HepG2 (cell line): ENCODE data around the gene RNF4. TPM values are rescaled to one million over a fixed set of nuclear protein-coding genes. Genes with fewer than 3 reads are reported as not detected.

Experiments used
- ATAC-seq: fragments of 200-7000 bp; cut with Tn5 transposase; 3 replicates; pipeline ENCODE4 v1.9.1; 2020; ENCODE audit warnings: mild to moderate bottlenecking, moderate library complexity
- BruUV-seq: library from RNA; stranded (reverse); fragments of 400-500 nt; replicated peaks from 2 replicates; lab custom pipeline; 2021; lab: Mats Ljungman, UMichigan
- CTCF ChIA-PET: fragments of 300-600 bp; formaldehyde crosslinking; extraction: SDS; loops from one replicate; lab custom pipeline; 2021; ENCODE audit warnings: low total read pairs, inconsistent platforms, low intra/inter-chr PET ratio; lab: Yijun Ruan, JAX
- POLR2A ChIA-PET: fragments of 350-600 bp; sonication (Branson Sonifier 250); formaldehyde crosslinking; loops from one replicate; lab custom pipeline; 2020; ENCODE audit warnings: antibody characterized with exemption, inconsistent platforms; lab: Yijun Ruan, JAX
- DNase-seq: peaks from one replicate; pipeline ENCODE4 v3.0.0-alpha.2; 2015; ENCODE audit warnings: low spot score
- FAIRE-seq: peaks from 3 replicates; lab custom pipeline; 2011; peaks lifted over from hg19 to GRCh38; lab: Jason Lieb, UNC
- H2AFZ ChIP-seq: one replicate; pipeline ENCODE4 v1.6.1; 2011; ENCODE audit warnings: low read length, inconsistent platforms
- H3K27ac ChIP-seq: fragments of 300-600 bp; 3 replicates; pipeline ENCODE4 v1.8.0; 2011; ENCODE audit warnings: mixed run types, mild to moderate bottlenecking, mixed read lengths, low read length, inconsistent platforms; ENCODE audit not compliant: insufficient read depth; ENCODE audit errors: extremely low read length
- H3K27me3 ChIP-seq, 2 experiments: fragments of 200-600 bp in 1 of 2; 2 replicates in 1 of 2; 3 replicates in 1 of 2; pipeline versions ENCODE4 v1.6.0 to v1.8.0; 2011; ENCODE audit warnings: low read length in 2 of 2, mild to moderate bottlenecking in 2 of 2, moderate library complexity in 2 of 2, inconsistent platforms in 1 of 2; ENCODE audit not compliant: insufficient read depth in 2 of 2, control insufficient read depth in 1 of 2
- H3K36me3 ChIP-seq, 2 experiments: fragments of 200-600 bp in 1 of 2; replicated peaks in 1 of 2; 2 replicates in 1 of 2; 3 replicates in 1 of 2; pipeline versions ENCODE4 v1.5.1 to v1.8.0; 2011; ENCODE audit warnings: low read length in 2 of 2, inconsistent platforms in 1 of 2; ENCODE audit not compliant: insufficient read depth in 2 of 2, control insufficient read depth in 1 of 2
- H3K4me1 ChIP-seq: 2 replicates; pipeline ENCODE4 v1.5.1; 2012; ENCODE audit warnings: low read length, inconsistent platforms; ENCODE audit not compliant: insufficient read depth
- H3K4me2 ChIP-seq: 2 replicates; pipeline ENCODE4 v1.6.0; 2011; ENCODE audit warnings: low read depth, low read length, inconsistent platforms
- H3K4me3 ChIP-seq, 3 experiments: fragments of 200-600 bp in 1 of 3; sonication (generic), shearing (Covaris generic) in 1 of 3; replicated peaks in 1 of 3; 2 replicates each; pipeline ENCODE4 v1.5.1; 2011 to 2016; ENCODE audit warnings: low read length in 3 of 3, inconsistent platforms in 2 of 3, low read depth in 2 of 3, mild to moderate bottlenecking in 2 of 3, control low read depth in 1 of 3, mixed read lengths in 1 of 3; ENCODE audit not compliant: insufficient read depth in 1 of 3
- H3K79me2 ChIP-seq: one replicate; pipeline ENCODE4 v1.6.1; 2011; ENCODE audit warnings: low read length, inconsistent platforms; ENCODE audit not compliant: insufficient read depth
- H3K9ac ChIP-seq: 2 replicates; pipeline ENCODE4 v1.6.0; 2011; ENCODE audit warnings: mild to moderate bottlenecking, low read depth, low read length, inconsistent platforms; ENCODE audit not compliant: insufficient read depth
- H3K9me3 ChIP-seq: 2 replicates; pipeline ENCODE4 v1.5.1; 2012; ENCODE audit warnings: mild to moderate bottlenecking, low read length
- H4K20me1 ChIP-seq: 2 replicates; pipeline ENCODE4 v1.6.0; 2011; ENCODE audit warnings: inconsistent platforms, mild to moderate bottlenecking, low read length, moderate library complexity; ENCODE audit not compliant: insufficient read depth
- ARID4A ChIP-seq: sonication (generic); formaldehyde crosslinking; IDR thresholded peaks from 2 replicates; pipeline ENCODE4 v1.5.0; 2020; ENCODE audit warnings: mild to moderate bottlenecking, missing genetic modification reagents, borderline replicate concordance
- CHD4 ChIP-seq: fragments of 200-600 bp; sonication (generic); IDR thresholded peaks from 2 replicates; pipeline ENCODE4 v1.7.0; 2017; ENCODE audit warnings: mild to moderate bottlenecking, low read length, borderline replicate concordance
- ELK4 ChIP-seq: sonication (generic); formaldehyde crosslinking; IDR thresholded peaks from 2 replicates; pipeline ENCODE4 v1.9.0; 2021; ENCODE audit warnings: missing genetic modification reagents, borderline replicate concordance
- FOXK1 ChIP-seq: sonication (generic); formaldehyde crosslinking; IDR thresholded peaks from 2 replicates; pipeline ENCODE4 v1.4.0; 2020; ENCODE audit warnings: low read depth, missing genetic modification reagents, borderline replicate concordance
- HNF4G ChIP-seq, 2 experiments: sonication (generic) in 1 of 2; formaldehyde crosslinking in 1 of 2; IDR thresholded peaks; 2 replicates each; pipeline versions ENCODE4 v1.4.0 to v1.6.1; 2011 to 2020; ENCODE audit warnings: borderline replicate concordance in 2 of 2, low read depth in 2 of 2, mild to moderate bottlenecking in 2 of 2, low read length in 1 of 2, missing genetic modification reagents in 1 of 2, moderate library complexity in 1 of 2
- MLLT10 ChIP-seq: sonication (generic); formaldehyde crosslinking; IDR thresholded peaks from 2 replicates; pipeline ENCODE4 v1.4.0; 2020; ENCODE audit warnings: missing genetic modification reagents
- MXD3 ChIP-seq: IDR thresholded peaks from 2 replicates; pipeline ENCODE4 v1.6.1; 2016; ENCODE audit warnings: mild to moderate bottlenecking, missing biosample characterization, missing genetic modification reagents
- PRPF4 ChIP-seq: fragments of 200-400 bp; formaldehyde crosslinking; IDR thresholded peaks from 2 replicates; pipeline ENCODE4 v1.6.1; 2016; ENCODE audit warnings: low read length, low read depth; ENCODE audit not compliant: poor library complexity, severe bottlenecking
- RORA ChIP-seq: sonication (generic); formaldehyde crosslinking; IDR thresholded peaks from 2 replicates; pipeline ENCODE4 v1.5.0; 2020; ENCODE audit warnings: mild to moderate bottlenecking, missing genetic modification reagents, moderate library complexity
- TBL1XR1 ChIP-seq: fragments of 150-350 bp; IDR thresholded peaks from 2 replicates; pipeline ENCODE4 v1.6.1; 2014; ENCODE audit warnings: borderline replicate concordance, low read length; ENCODE audit not compliant: partially characterized antibody
- TBP ChIP-seq: sonication (generic); formaldehyde crosslinking; IDR thresholded peaks from 2 replicates; pipeline ENCODE4 v1.5.0; 2020; ENCODE audit warnings: missing genetic modification reagents
- TBX2 ChIP-seq: sonication (generic); formaldehyde crosslinking; IDR thresholded peaks from 2 replicates; pipeline ENCODE4 v1.5.0; 2020; ENCODE audit warnings: missing genetic modification reagents, mild to moderate bottlenecking, borderline replicate concordance
- TP53 ChIP-seq: sonication (generic); formaldehyde crosslinking; conservative IDR thresholded peaks from 2 replicates; pipeline ENCODE4 v1.4.0; 2020; ENCODE audit warnings: missing genetic modification reagents
- ZNF251 ChIP-seq: sonication (generic); formaldehyde crosslinking; IDR thresholded peaks from 2 replicates; pipeline ENCODE4 v1.9.0; 2021; ENCODE audit warnings: mild to moderate bottlenecking, missing genetic modification reagents
- ZNF570 ChIP-seq: sonication (generic); formaldehyde crosslinking; IDR thresholded peaks from 2 replicates; pipeline ENCODE4 v1.4.0; 2020; ENCODE audit warnings: mild to moderate bottlenecking, missing genetic modification reagents, borderline replicate concordance
- ZNF660 ChIP-seq: sonication (generic); formaldehyde crosslinking; IDR thresholded peaks from 2 replicates; pipeline ENCODE4 v1.5.1; 2020; ENCODE audit warnings: mild to moderate bottlenecking, low read depth, missing genetic modification reagents, borderline replicate concordance
- ZNF678 ChIP-seq: sonication (generic); formaldehyde crosslinking; IDR thresholded peaks from 2 replicates; pipeline ENCODE4 v1.4.0; 2020; ENCODE audit warnings: mild to moderate bottlenecking, missing genetic modification reagents
- WGBS: methylation state at CpG from one replicate; pipeline ENCODE4 v1.1.6; 2017; ENCODE audit warnings: low lambda C conversion rate; 5-methylcytosine and 5-hydroxymethylcytosine counted together
- in situ Hi-C: cut with HindIII; loops from 2 replicates; pipeline ENCODE4 v1.10.0; 2017; ENCODE audit warnings: low pct_unique_long_range_greater_than_20kb; ENCODE audit not compliant: extremely low pct_ligation_motif_present
- intact Hi-C: fragments of 100-400 bp; cut with micrococcal nuclease; formaldehyde crosslinking; loops from one replicate; pipeline ENCODE4 v1.10.0; 2022; ENCODE audit not compliant: unreplicated experiment
- polyA plus RNA-seq, 8 experiments: library from polyadenylated mRNA; depleted of rRNA in 3 of 8; stranded (reverse) in 7 of 8; unstranded in 1 of 8; fragments of >200 nt; fragmentation: Illumina TruSeq in 4 of 8; extraction: Trizol in 4 of 8; gene quantifications; 2 replicates each; pipeline versions ENCODE4 v1.2.1 to v1.2.3, GENCODE V29; 2011 to 2016; ENCODE audit warnings: low read depth in 4 of 8, missing spikeins in 1 of 8, mixed read lengths in 1 of 8; ENCODE audit not compliant: insufficient read depth in 1 of 8
- total RNA-seq, 5 experiments: library from RNA; depleted of rRNA; stranded (reverse); fragments of >200 nt; fragmentation: Illumina TruSeq; extraction: Trizol; gene quantifications; 2 replicates each; pipeline ENCODE4 v1.2.3, GENCODE V29; 2016; ENCODE audit warnings: low read depth in 1 of 5

RNF4 gene
- total and polyA plus RNA-seq, 2 of the 13 experiments (the other 11 are each of a cell fraction or from before 2014, with no cell fraction given): 38.1 to 45.1 TPM

- no peak for TF ChIP-seq MXD3 (CRISPR knock-in tag)
- no peak for TF ChIP-seq FOXK1 (CRISPR knock-in tag)
- no peak for TF ChIP-seq ELK4 (CRISPR knock-in tag)
- no peak for TF ChIP-seq TBP (CRISPR knock-in tag)
- no peak for TF ChIP-seq CHD4
These were observed 18.4 kb upstream of the RNF4 start (continued) for GRCh38 chr4:2450394-2451035.

- H3K36me3 ChIP-seq: no peaks in the 10 kb centered on the region
- H3K4me1 ChIP-seq: peaks cover 12% of the 10 kb centered on the region
- no peaks in the 10 kb centered on the region for H3K9me3 ChIP-seq
- no peak overlapping the region for H2AFZ ChIP-seq
- in situ Hi-C loops (no loop called here), intact Hi-C loops (no loop called here)
- ATAC-seq: no peak; the same call in 2 of the 3 replicates
- no peaks in the 10 kb centered on the region for H3K79me2 ChIP-seq
- no peak for DNase-seq
- no peak overlapping the region for H3K9ac ChIP-seq
- FAIRE-seq: no peak
- no peaks in the 10 kb centered on the region for H4K20me1 ChIP-seq
- CTCF ChIA-PET: no interaction called here
- 27% methylated on average over 4 of the region's 10 CpGs for WGBS
- peaks cover 4 to 37% of the 10 kb centered on the region in 2 experiments; a peak in 4 of 5 replicates for H3K27me3 ChIP-seq
- H3K4me2 ChIP-seq: no peak overlapping the region
- no TSS peak for BruUV-seq
- no peak overlapping the region for H3K4me3 ChIP-seq
- POLR2A ChIA-PET: no interaction called here
- no peak overlapping the region for H3K27ac ChIP-seq
- no peak for TF ChIP-seq MLLT10 (CRISPR knock-in tag)
- TF ChIP-seq ZNF251 (CRISPR knock-in tag): no peak
- TF ChIP-seq ZNF678: no peak
- no peak for TF ChIP-seq TBL1XR1
- no peak for TF ChIP-seq ZNF570 (CRISPR knock-in tag)
- TF ChIP-seq TP53: no peak
- TF ChIP-seq RORA (CRISPR knock-in tag): no peak
- no peak for TF ChIP-seq ZNF660 (CRISPR knock-in tag)
- no peak for TF ChIP-seq HNF4G (IDR thresholded peaks at IDR 0.05; ENCODE audit: borderline replicate concordance, low read depth, low read length)
- no peak for TF ChIP-seq HNF4G (CRISPR knock-in tag; IDR thresholded peaks at IDR 0.05; ENCODE audit: borderline replicate concordance, low read depth)
- TF ChIP-seq TBX2 (CRISPR knock-in tag): no peak
- TF ChIP-seq ARID4A: no peak
- no peak for TF ChIP-seq PRPF4
These were observed 17.8 kb upstream of the RNF4 start for GRCh38 chr4:2451036-2451520.
